ENCODE data around the gene TTC22.

- TF ChIP-seq GLIS3 (CRISPR knock-in tag; IDR thresholded peaks at IDR 0.05) (no peak), ZFP3 (CRISPR knock-in tag; IDR thresholded peaks at IDR 0.05) (no peak), PATZ1 (CRISPR knock-in tag; IDR thresholded peaks at IDR 0.05; ENCODE audit: borderline replicate concordance) (no peak), ESRRG (CRISPR knock-in tag; IDR thresholded peaks at IDR 0.05) (no peak), ZFP30 (CRISPR knock-in tag; IDR thresholded peaks at IDR 0.05) (no peak), CSRNP3 (CRISPR knock-in tag; IDR thresholded peaks at IDR 0.05) (no peak), ARNTL (CRISPR knock-in tag; IDR thresholded peaks at IDR 0.05; ENCODE audit: borderline replicate concordance, low read depth) (no peak), CREB5 (CRISPR knock-in tag; IDR thresholded peaks at IDR 0.05; ENCODE audit: low read depth) (no peak), ZC3H10 (CRISPR knock-in tag; IDR thresholded peaks at IDR 0.05) (no peak), ISL1 (CRISPR knock-in tag; IDR thresholded peaks at IDR 0.05) (no peak), RARB (CRISPR knock-in tag; IDR thresholded peaks at IDR 0.05) (no peak), PPARA (CRISPR knock-in tag; IDR thresholded peaks at IDR 0.05; ENCODE audit: borderline replicate concordance) (no peak), TOX (CRISPR knock-in tag; IDR thresholded peaks at IDR 0.05; ENCODE audit: borderline replicate concordance) (no peak), ZNF8 (CRISPR knock-in tag; IDR thresholded peaks at IDR 0.05) (no peak)
Measured at GRCh38 chr1:54812801-54813484, 11.8 kb upstream of the TTC22 start.
